Muscle layer of duodenum (tissue), 2 donors: ENCODE measurements around the gene PLD3.

Experiments used
- H3K27ac ChIP-seq: one replicate; pipeline ENCODE4 v1.7.0; 2013; ENCODE audit warnings: mild to moderate bottlenecking, low read length
- H3K27me3 ChIP-seq: one replicate; pipeline ENCODE4 v1.7.0; 2013; ENCODE audit warnings: low read depth, mild to moderate bottlenecking, control low read depth, low read length
- H3K36me3 ChIP-seq, 2 donors: one replicate each; pipeline ENCODE4 v1.7.0; 2013; ENCODE audit warnings: low read length in 2 of 2, control low read depth in 1 of 2, mild to moderate bottlenecking in 1 of 2; ENCODE audit not compliant: insufficient read depth in 2 of 2, control insufficient read depth in 1 of 2
- H3K4me1 ChIP-seq, 2 donors: one replicate each; pipeline ENCODE4 v1.7.0; 2013; ENCODE audit warnings: low read length in 2 of 2, mild to moderate bottlenecking in 2 of 2, control low read depth in 1 of 2, moderate library complexity in 1 of 2; ENCODE audit not compliant: insufficient read depth in 2 of 2, control insufficient read depth in 1 of 2
- H3K4me3 ChIP-seq, 2 donors: one replicate each; pipeline ENCODE4 v1.7.0; 2013; ENCODE audit warnings: low read length in 2 of 2, low read depth in 1 of 2, mild to moderate bottlenecking in 1 of 2
- H3K9me3 ChIP-seq, 2 donors: one replicate each; pipeline ENCODE4 v1.7.0; 2013; ENCODE audit warnings: low read length in 2 of 2, control low read depth in 1 of 2, mild to moderate bottlenecking in 1 of 2; ENCODE audit not compliant: control insufficient read depth in 1 of 2
- donor health status: healthy.

PLD3 gene

GRCh38 chr19:40378509-40378908 is 30.0 kb downstream of the PLD3 start:
- H3K9me3 ChIP-seq = no peaks in the 10 kb centered on the region
- H3K27ac ChIP-seq = no peak overlapping the region
- no peaks in the 10 kb centered on the region for H3K27me3 ChIP-seq
- H3K4me3 ChIP-seq = no peak overlapping the region
- no peaks in the 10 kb centered on the region for H3K4me1 ChIP-seq
- peaks cover 22 to 55% of the 10 kb centered on the region in 2 donors for H3K36me3 ChIP-seq

GRCh38 chr19:40379446-40380198 is 31.1 kb downstream of the PLD3 start:
- H3K4me3 ChIP-seq = no peak overlapping the region
- H3K27me3 ChIP-seq = no peaks in the 10 kb centered on the region
- H3K9me3 ChIP-seq = no peaks in the 10 kb centered on the region
- H3K4me1 ChIP-seq = no peaks in the 10 kb centered on the region
- H3K27ac ChIP-seq = no peak overlapping the region
- H3K36me3 ChIP-seq = peaks cover 14 to 44% of the 10 kb centered on the region in 2 donors

GRCh38 chr19:40380199-40381037 is 31.9 kb downstream of the PLD3 start:
- no peaks in the 10 kb centered on the region for H3K9me3 ChIP-seq
- H3K27me3 ChIP-seq = no peaks in the 10 kb centered on the region
- peaks cover 10 to 38% of the 10 kb centered on the region in 2 donors for H3K36me3 ChIP-seq
- no peak overlapping the region for H3K27ac ChIP-seq
- H3K4me3 ChIP-seq = no peak overlapping the region
- no peaks in the 10 kb centered on the region for H3K4me1 ChIP-seq

GRCh38 chr19:40381321-40381720 is 32.8 kb downstream of the PLD3 start:
- peaks cover 10 to 37% of the 10 kb centered on the region in 2 donors for H3K36me3 ChIP-seq

GRCh38 chr19:40383668-40384248 is 35.3 kb downstream of the PLD3 start:
- no peaks in the 10 kb centered on the region for H3K4me1 ChIP-seq
- H3K36me3 ChIP-seq = peaks cover 3 to 14% of the 10 kb centered on the region in 2 donors
- no peak overlapping the region for H3K4me3 ChIP-seq
- H3K27me3 ChIP-seq = no peaks in the 10 kb centered on the region
- no peak overlapping the region for H3K27ac ChIP-seq
- no peaks in the 10 kb centered on the region for H3K9me3 ChIP-seq

More at GRCh38 chr19:40381321-40381720, 32.8 kb downstream of the PLD3 start:
- Histone ChIP-seq H3K27ac (no peak overlapping the region), H3K4me1 (no peaks in the 10 kb centered on the region), H3K27me3 (no peaks in the 10 kb centered on the region), H3K4me3 (no peak overlapping the region), H3K9me3 (no peaks in the 10 kb centered on the region)

GRCh38 chr19:40387155-40387554 is 38.7 kb downstream of the PLD3 start:
- no peaks in the 10 kb centered on the region for H3K9me3 ChIP-seq
- H3K27ac ChIP-seq = no peak overlapping the region
- H3K36me3 ChIP-seq = no peaks in the 10 kb centered on the region
- no peaks in the 10 kb centered on the region for H3K27me3 ChIP-seq
- H3K4me3 ChIP-seq = no peak overlapping the region
- no peaks in the 10 kb centered on the region for H3K4me1 ChIP-seq

- no peaks in the 10 kb centered on the region for H3K36me3 ChIP-seq
- no peaks in the 10 kb centered on the region for H3K4me1 ChIP-seq
- H3K27me3 ChIP-seq = no peaks in the 10 kb centered on the region
- no peaks in the 10 kb centered on the region for H3K9me3 ChIP-seq
- no peak overlapping the region for H3K27ac ChIP-seq
- no peak overlapping the region for H3K4me3 ChIP-seq
Measured at GRCh38 chr19:40388481-40388880, 40.0 kb downstream of the PLD3 start.

GRCh38 chr19:40389404-40390083 is 41.0 kb downstream of the PLD3 start:
- H3K27me3 ChIP-seq = no peaks in the 10 kb centered on the region
- H3K4me1 ChIP-seq = no peaks in the 10 kb centered on the region
- H3K27ac ChIP-seq = no peak overlapping the region
- H3K4me3 ChIP-seq = no peak overlapping the region
- H3K9me3 ChIP-seq = no peaks in the 10 kb centered on the region
- no peaks in the 10 kb centered on the region for H3K36me3 ChIP-seq

GRCh38 chr19:40390084-40390742 is 41.7 kb downstream of the PLD3 start, which contains the start of gene HIPK4:
HIPK4 (minus strand) TSS chr19:40390181; CDS start chr19:40389902, 279 bp downstream.
- Histone ChIP-seq H3K4me1 (no peaks in the 10 kb centered on the region), H3K4me3 (no peak within 1 kb of the TSS), H3K36me3 (no peaks in the 10 kb centered on the region), H3K27ac (no peak within 1 kb of the TSS), H3K27me3 (no peaks in the 10 kb centered on the region), H3K9me3 (no peaks in the 10 kb centered on the region)

GRCh38 chr19:40392123-40392522 is 43.6 kb downstream of the PLD3 start:
- no peaks in the 10 kb centered on the region for H3K4me1 ChIP-seq
- no peaks in the 10 kb centered on the region for H3K27me3 ChIP-seq
- H3K27ac ChIP-seq = no peak overlapping the region
- H3K4me3 ChIP-seq = no peak overlapping the region
- no peaks in the 10 kb centered on the region for H3K9me3 ChIP-seq
- H3K36me3 ChIP-seq = peaks cover 0 to 4% of the 10 kb centered on the region in 2 donors
